SU-DHL-6 (cell line): ENCODE data around the gene PKD1.
A peak's percentile ranks its signal among the peaks of the same experiment; 100 is the strongest.

ENCODE experiments used
- H2AFZ ChIP-seq: fragments of 200-600 bp; sonication (generic); 2 replicates; pipeline ENCODE4 v1.6.1; 2014; ENCODE audit warnings: low read depth, mild to moderate bottlenecking, moderate library complexity, mixed read lengths, antibody characterized with exemption, low read length; ENCODE audit not compliant: severe bottlenecking
- H3F3A ChIP-seq: fragments of 200-600 bp; shearing (Covaris generic); 2 replicates; pipeline ENCODE4 v1.6.0; 2016; ENCODE audit warnings: antibody characterized with exemption, mild to moderate bottlenecking; ENCODE audit not compliant: insufficient read depth
- H3K27ac ChIP-seq: fragments of 200-600 bp; sonication (generic); 2 replicates; pipeline ENCODE4 v1.5.1; 2016; ENCODE audit warnings: low read depth, mild to moderate bottlenecking, low read length, moderate library complexity, mixed read lengths
- H3K27me3 ChIP-seq: fragments of 200-600 bp; sonication (generic), shearing (Covaris generic); 2 replicates; pipeline ENCODE4 v1.6.0; 2014; ENCODE audit warnings: mild to moderate bottlenecking, low read length
- H3K36me3 ChIP-seq: fragments of 200-600 bp; sonication (generic); 2 replicates; pipeline ENCODE4 v1.6.1; 2014; ENCODE audit warnings: mild to moderate bottlenecking, low read length, mixed read lengths
- H3K4me2 ChIP-seq: fragments of 300-600, 200-600 bp; shearing (Covaris generic), sonication (generic); 2 replicates; pipeline ENCODE4 v1.6.0; 2014; ENCODE audit warnings: low read length, low read depth, mild to moderate bottlenecking; ENCODE audit not compliant: poor library complexity, severe bottlenecking
- H3K4me3 ChIP-seq: fragments of 200-600 bp; sonication (generic); 2 replicates; pipeline ENCODE4 v1.5.1; 2014; ENCODE audit warnings: antibody characterized with exemption, low read length, mild to moderate bottlenecking, mixed read lengths; ENCODE audit not compliant: insufficient read depth, poor library complexity, severe bottlenecking
- H3K79me2 ChIP-seq: fragments of 200-600 bp; sonication (generic); 2 replicates; pipeline ENCODE4 v1.6.1; 2014; ENCODE audit warnings: mild to moderate bottlenecking, low read length, moderate library complexity; ENCODE audit not compliant: insufficient read depth
- H3K9ac ChIP-seq: fragments of 200-600 bp; sonication (generic); 2 replicates; pipeline ENCODE4 v1.7.0; 2014; ENCODE audit warnings: mild to moderate bottlenecking, low read length
- H3K9me2 ChIP-seq: fragments of 200-600 bp; sonication (generic); replicated peaks from 2 replicates; pipeline ENCODE4 v1.6.1; 2014; ENCODE audit warnings: low read length; ENCODE audit not compliant: insufficient read depth
- H3K9me3 ChIP-seq: fragments of 200-600 bp; sonication (generic); 2 replicates; pipeline ENCODE4 v1.6.1; 2014; ENCODE audit warnings: low read length, mixed read lengths; ENCODE audit not compliant: insufficient read depth
- H4K20me1 ChIP-seq: fragments of 200-600 bp; sonication (generic); 2 replicates; pipeline ENCODE4 v1.6.1; 2014; ENCODE audit warnings: low read depth, mild to moderate bottlenecking, antibody characterized with exemption, low read length, moderate library complexity, mixed read lengths
- CTCF ChIP-seq: fragments of 200-600 bp; sonication (generic); IDR thresholded peaks from one replicate; pipeline ENCODE4 v1.5.1; 2017; ENCODE audit warnings: antibody characterized with exemption, mild to moderate bottlenecking, low read length, moderate library complexity; ENCODE audit not compliant: insufficient read depth, poor library complexity, severe bottlenecking
- EZH2phosphoT487 ChIP-seq: fragments of 200-600 bp; sonication (generic), shearing (Covaris generic); conservative IDR thresholded peaks from 2 replicates; pipeline ENCODE4 v1.6.1; 2018; ENCODE audit warnings: mild to moderate bottlenecking, antibody characterized with exemption, low read length, moderate library complexity, mixed read lengths

PKD1 gene

GRCh38 chr16:2158262-2158638 lies 22.6 kb upstream of the PKD1 start:
- Histone ChIP-seq H3K79me2 (peaks cover 90% of the 10 kb centered on the region), H3K27me3 (no peaks in the 10 kb centered on the region), H3K4me3 (no peak overlapping the region), H3K9me3 (no peaks in the 10 kb centered on the region), H3K36me3 (peaks cover 16% of the 10 kb centered on the region), H3K9ac (peak overlapping the region; percentile 39; the same call in 1 of the 2 replicates), H3K9me2 (no peaks in the 10 kb centered on the region), H3K27ac (no peak overlapping the region), H3F3A (peaks cover 18% of the 10 kb centered on the region), H2AFZ (no peak overlapping the region), H3K4me2 (no peak overlapping the region), H4K20me1 (peaks cover 4% of the 10 kb centered on the region; the same call in 1 of the 2 replicates)
- TF ChIP-seq CTCF (no peak), EZH2phosphoT487 (no peak)

GRCh38 chr16:2157480-2158261 lies 22.0 kb upstream of the PKD1 start:
- peak overlapping the region; percentile 94 for H3K9ac ChIP-seq
- peaks cover 87% of the 10 kb centered on the region for H3K79me2 ChIP-seq
- no peak for TF ChIP-seq CTCF
- no peak for TF ChIP-seq EZH2phosphoT487
- peaks cover 24% of the 10 kb centered on the region for H3F3A ChIP-seq
- no peak overlapping the region for H3K27ac ChIP-seq
- H3K9me2 ChIP-seq: no peaks in the 10 kb centered on the region
- peaks cover 4% of the 10 kb centered on the region; the same call in 1 of the 2 replicates for H4K20me1 ChIP-seq
- H3K4me3 ChIP-seq: no peak overlapping the region
- no peaks in the 10 kb centered on the region for H3K9me3 ChIP-seq
- H3K4me2 ChIP-seq: peak overlapping the region; percentile 79
- H3K36me3 ChIP-seq: peaks cover 22% of the 10 kb centered on the region
- no peaks in the 10 kb centered on the region for H3K27me3 ChIP-seq
- no peak overlapping the region for H2AFZ ChIP-seq

GRCh38 chr16:2156849-2157224 lies 21.1 kb upstream of the PKD1 start:
- no peaks in the 10 kb centered on the region for H3K9me3 ChIP-seq
- peak overlapping the region; percentile 79 for H3K4me2 ChIP-seq
- no peak for TF ChIP-seq EZH2phosphoT487
- no peak for TF ChIP-seq CTCF
- H3K36me3 ChIP-seq: peaks cover 23% of the 10 kb centered on the region
- H3K4me3 ChIP-seq: peak overlapping the region; percentile 99
- peak overlapping the region; percentile 94 for H3K9ac ChIP-seq
- H3K79me2 ChIP-seq: peaks cover 79% of the 10 kb centered on the region
- H3K27ac ChIP-seq: no peak overlapping the region
- H2AFZ ChIP-seq: no peak overlapping the region
- peaks cover 32% of the 10 kb centered on the region for H3F3A ChIP-seq
- no peaks in the 10 kb centered on the region for H3K9me2 ChIP-seq
- H4K20me1 ChIP-seq: peaks cover 5% of the 10 kb centered on the region; the same call in 1 of the 2 replicates
- no peaks in the 10 kb centered on the region for H3K27me3 ChIP-seq
